Measurements from ENCODE around the gene HS3ST1. TPM values are rescaled to one million over a fixed set of nuclear protein-coding genes. Genes with fewer than 3 reads are reported as not detected.

The HS3ST1 gene
- total and polyA plus RNA-seq, 9 donors = 10.1 to 64.7 (median 35.9) TPM

- peaks cover under 1% of the 10 kb centered on the region for H3K4me1 ChIP-seq (ENCODE audit: insufficient read depth)
- H3K9me3 ChIP-seq = no peaks in the 10 kb centered on the region
- 96 to 100% (median 100%) methylated on average over 1 of the region's 1 CpG for WGBS, 3 donors
- intact Hi-C loops (cut with DNase I) = no loop called here
- no peak for DNase-seq
- H3K4me3 ChIP-seq = no peak overlapping the region
- no peak for TF ChIP-seq EP300 (IDR thresholded peaks at IDR 0.05)
- TF ChIP-seq POLR2A (IDR thresholded peaks at IDR 0.05) = no peak
- no peaks in the 10 kb centered on the region for H3K36me3 ChIP-seq
- H3K27me3 ChIP-seq = no peaks in the 10 kb centered on the region
- H3K27ac ChIP-seq = no peak overlapping the region
Measured at GRCh38 chr4:11435557-11435956, 6.9 kb upstream of the HS3ST1 start.

- Histone ChIP-seq H3K36me3 (no peaks in the 10 kb centered on the region), H3K4me3 (no peak overlapping the region), H3K27me3 (no peaks in the 10 kb centered on the region), H3K9me3 (no peaks in the 10 kb centered on the region), H3K4me1 (ENCODE audit: insufficient read depth) (peaks cover 2% of the 10 kb centered on the region), H3K27ac (no peak overlapping the region)
- DNase-seq = no peak
- 91 to 96% (median 93%) methylated on average over 4 of the region's 4 CpGs for WGBS, 3 donors
- no peak for TF ChIP-seq EP300 (IDR thresholded peaks at IDR 0.05)
- TF ChIP-seq CTCF (IDR thresholded peaks at IDR 0.05) = no peak
- TF ChIP-seq POLR2A (IDR thresholded peaks at IDR 0.05) = no peak
- intact Hi-C loops (cut with DNase I) = no loop called here
Measured at GRCh38 chr4:11431111-11431510, 2.4 kb upstream of the HS3ST1 start.

- 89 to 95% (median 92%) methylated on average over 2 of the region's 2 CpGs for WGBS, 3 donors
- Histone ChIP-seq H3K4me3 (no peak overlapping the region), H3K27ac (no peak overlapping the region), H3K36me3 (no peaks in the 10 kb centered on the region), H3K9me3 (no peaks in the 10 kb centered on the region), H3K4me1 (ENCODE audit: insufficient read depth) (peaks cover 5% of the 10 kb centered on the region), H3K27me3 (no peaks in the 10 kb centered on the region)
- intact Hi-C loops (cut with DNase I) = no loop called here
- TF ChIP-seq CTCF (IDR thresholded peaks at IDR 0.05) = no peak
- TF ChIP-seq EP300 (IDR thresholded peaks at IDR 0.05) = no peak
- no peak for TF ChIP-seq POLR2A (IDR thresholded peaks at IDR 0.05)
- no peak for DNase-seq
Measured at GRCh38 chr4:11430536-11430935, 1.8 kb upstream of the HS3ST1 start.

GRCh38 chr4:11429699-11430045, 978 bp upstream of the HS3ST1 start:
- Histone ChIP-seq H3K4me3 (peak overlapping the region; percentile 47), H3K4me1 (ENCODE audit: insufficient read depth) (peaks cover 5% of the 10 kb centered on the region), H3K27me3 (no peaks in the 10 kb centered on the region), H3K9me3 (no peaks in the 10 kb centered on the region), H3K36me3 (no peaks in the 10 kb centered on the region), H3K27ac (peak overlapping the region in 1 of 2 donors; percentile 71)
- intact Hi-C loops (cut with DNase I) = loop anchor here in 3 of 4 donors (5.0 to 10.0 kb wide), 4 partner anchors 355 to 847 kb away; no protein-coding TSS in a partner anchor
- DNase-seq = no peak
- WGBS, 3 donors = 13 to 25% (median 14%) methylated on average over 8 of the region's 8 CpGs
- TF ChIP-seq EP300 (IDR thresholded peaks at IDR 0.05) = no peak
- no peak for TF ChIP-seq POLR2A (IDR thresholded peaks at IDR 0.05)
- TF ChIP-seq CTCF (IDR thresholded peaks at IDR 0.05) = no peak

GRCh38 chr4:11428899-11429698, 405 bp upstream of the HS3ST1 start:
- H3K36me3 ChIP-seq = no peaks in the 10 kb centered on the region
- 0 to 1% (median 0%) methylated on average over 51 to 64 of the region's 64 CpGs for WGBS, 3 donors

More at GRCh38 chr4:11428899-11429698, 405 bp upstream of the HS3ST1 start:
- Histone ChIP-seq H3K4me3 (peak overlapping the region; percentile 47), H3K9me3 (no peaks in the 10 kb centered on the region), H3K27me3 (no peaks in the 10 kb centered on the region), H3K4me1 (ENCODE audit: insufficient read depth) (peaks cover 9% of the 10 kb centered on the region), H3K27ac (peak overlapping the region; percentile 71 to 80)
- DNase-seq = peak; percentile 91 to 95 (median 92)
- intact Hi-C loops (cut with DNase I) = loop anchor here in 3 of 4 donors (5.0 to 10.0 kb wide), 4 partner anchors 354 to 847 kb away; no protein-coding TSS in a partner anchor
- TF ChIP-seq CTCF (IDR thresholded peaks at IDR 0.05) = peak; percentile 74 to 86 (median 78)
- no peak for TF ChIP-seq EP300 (IDR thresholded peaks at IDR 0.05)
- no peak for TF ChIP-seq POLR2A (IDR thresholded peaks at IDR 0.05)

Measured in ovary (tissue), 9 donors.